GM21360 (cell line): ENCODE measurements around the gene SLC9A9.

Experiments used
- ATAC-seq: cut with Tn5 transposase; IDR thresholded peaks from one replicate; pipeline ENCODE4 v1.9.1; 2021; ENCODE audit warnings: mild to moderate bottlenecking, moderate library complexity; ENCODE audit not compliant: unreplicated experiment

The SLC9A9 gene

GRCh38 chr3:143763564-143764162 is 84.6 kb downstream of the SLC9A9 start:
- ATAC-seq: no peak

DNA sequence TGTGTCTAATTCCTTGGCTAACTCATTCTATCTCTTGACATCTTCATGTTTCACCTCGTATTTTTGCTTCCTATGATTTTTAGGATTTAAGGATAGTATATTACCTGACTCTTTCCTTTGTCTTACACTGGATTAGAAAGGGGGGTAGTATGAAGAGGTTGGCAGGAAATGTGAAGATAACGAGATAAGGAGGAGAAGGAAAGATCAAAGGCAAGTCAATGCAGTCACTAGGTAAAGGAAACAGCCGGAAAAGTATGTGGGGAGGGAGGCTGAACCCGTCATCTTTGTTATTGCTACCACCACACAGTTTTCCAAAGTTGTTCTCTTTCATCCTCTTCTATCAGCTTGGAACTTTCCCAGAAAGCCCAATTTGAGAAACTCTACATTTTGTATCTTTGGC is 90.6 kb downstream of the SLC9A9 start:
- no peak for ATAC-seq

DNA sequence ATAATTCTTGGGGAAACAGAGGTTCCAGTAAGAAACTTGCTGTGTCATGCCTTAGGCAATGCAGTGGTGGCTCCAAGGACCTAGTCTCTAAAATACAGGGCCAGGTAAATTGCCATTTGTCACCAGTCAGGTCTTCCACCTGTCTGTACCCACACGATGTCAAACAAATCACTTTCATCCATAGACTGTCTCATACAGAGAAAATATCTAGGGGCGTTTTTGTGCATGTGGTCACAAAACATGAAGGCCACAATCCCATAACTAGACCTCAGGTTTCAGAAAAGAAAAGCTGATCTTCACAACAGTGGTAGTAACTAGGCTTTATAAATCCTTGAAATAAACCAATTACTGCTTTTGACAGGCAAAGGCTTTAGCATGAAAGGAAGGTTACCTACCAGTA is 92.3 kb downstream of the SLC9A9 start:
- ATAC-seq: no peak

GRCh38 chr3:143754090-143754489 is 94.2 kb downstream of the SLC9A9 start:
- ATAC-seq: no peak

- ATAC-seq: no peak
Observed at GRCh38 chr3:143753456-143753855, 94.8 kb downstream of the SLC9A9 start.

DNA sequence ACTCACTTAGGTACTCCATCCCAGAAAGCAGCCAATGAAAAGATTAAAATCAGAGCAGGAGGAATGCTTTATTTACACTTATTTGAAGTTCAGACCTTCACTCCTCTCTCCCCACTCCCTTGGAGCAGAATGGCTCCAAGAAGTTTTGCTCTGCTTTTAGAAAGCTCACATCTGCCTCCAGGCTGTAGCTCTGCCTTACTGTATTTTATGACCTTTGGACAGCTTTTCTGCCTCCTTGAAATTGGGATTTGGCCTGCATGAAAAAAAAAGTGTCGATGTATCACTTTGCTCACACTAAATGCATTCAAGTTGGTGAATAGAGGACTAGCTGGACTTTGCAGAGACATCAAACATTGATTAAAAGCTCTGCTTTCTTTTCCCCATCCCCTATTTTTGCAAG is 95.3 kb downstream of the SLC9A9 start:
- no peak for ATAC-seq

DNA sequence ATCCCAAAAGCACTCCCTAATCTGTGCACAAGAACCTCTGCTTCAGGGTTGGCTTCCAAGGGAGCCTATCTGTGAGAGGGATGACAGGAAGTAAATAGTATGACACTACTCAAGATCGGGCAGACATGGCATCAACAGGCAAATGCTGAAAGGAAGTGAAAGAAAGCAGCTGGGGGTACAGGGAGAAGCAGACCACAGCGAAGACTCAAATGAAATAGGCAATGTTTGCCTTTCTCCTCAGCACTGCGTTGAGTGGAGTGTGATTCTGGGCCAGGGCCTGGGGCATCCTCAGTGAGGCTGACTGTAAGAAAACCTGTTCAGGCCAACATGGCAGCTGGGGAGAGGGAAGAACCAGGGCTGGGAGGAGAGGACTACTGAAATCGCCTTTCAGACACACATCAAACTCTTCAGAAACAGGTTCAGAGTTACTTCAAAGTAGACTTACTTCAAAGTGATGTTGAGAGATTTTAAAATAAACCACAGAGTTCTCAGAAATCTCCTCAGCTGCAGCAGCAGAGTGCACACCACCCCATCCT is 96.6 kb downstream of the SLC9A9 start:
- no peak for ATAC-seq

- no peak for ATAC-seq
Observed at GRCh38 chr3:143750841-143751240, 97.4 kb downstream of the SLC9A9 start.

- ATAC-seq: no peak
Observed at GRCh38 chr3:143749926-143750325, 98.3 kb downstream of the SLC9A9 start.

DNA sequence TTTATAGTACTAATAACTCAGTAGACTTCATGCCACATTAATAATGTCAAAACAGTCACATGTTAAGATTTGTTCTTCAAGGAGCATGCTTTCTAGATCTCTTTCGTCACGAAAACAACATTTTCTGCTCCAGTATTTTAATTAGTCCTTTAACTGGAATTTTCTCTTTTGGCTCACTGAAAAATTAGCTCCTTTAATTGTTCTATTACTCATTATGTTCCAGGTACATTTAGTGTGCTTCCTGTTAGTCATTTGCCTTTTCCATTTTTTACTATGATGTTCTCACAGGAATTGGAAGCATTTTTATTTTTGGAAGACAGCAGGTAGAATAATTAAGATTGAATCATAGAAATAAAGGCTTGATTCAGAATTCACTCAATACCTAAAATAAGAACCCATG is 111.2 kb downstream of the SLC9A9 start:
- ATAC-seq: no peak

- no peak for ATAC-seq
Observed at GRCh38 chr3:143736205-143736997, 111.9 kb downstream of the SLC9A9 start.

- ATAC-seq: no peak
Observed at GRCh38 chr3:143731776-143732175, 116.5 kb downstream of the SLC9A9 start.

- ATAC-seq: no peak
Observed at GRCh38 chr3:143731320-143731719, 116.9 kb downstream of the SLC9A9 start.

DNA sequence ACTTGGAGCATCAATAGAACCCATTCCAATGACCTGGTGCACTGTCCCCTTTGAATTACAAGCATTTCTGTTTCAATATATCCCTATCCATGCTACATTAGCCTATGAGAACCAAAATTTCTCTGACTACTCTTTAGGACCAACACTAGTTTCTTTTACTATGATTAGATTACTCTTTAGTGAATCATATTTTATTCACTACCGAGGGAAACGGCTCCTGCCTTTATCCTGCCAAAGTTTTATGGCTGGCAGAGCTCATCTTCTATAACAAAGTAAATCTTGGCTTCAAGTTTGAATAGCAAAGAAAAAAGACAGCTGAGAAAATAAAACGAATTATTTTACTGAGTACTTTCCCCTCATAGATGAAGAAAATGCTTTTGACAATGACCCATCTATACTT is 120.9 kb downstream of the SLC9A9 start:
- ATAC-seq: no peak

DNA sequence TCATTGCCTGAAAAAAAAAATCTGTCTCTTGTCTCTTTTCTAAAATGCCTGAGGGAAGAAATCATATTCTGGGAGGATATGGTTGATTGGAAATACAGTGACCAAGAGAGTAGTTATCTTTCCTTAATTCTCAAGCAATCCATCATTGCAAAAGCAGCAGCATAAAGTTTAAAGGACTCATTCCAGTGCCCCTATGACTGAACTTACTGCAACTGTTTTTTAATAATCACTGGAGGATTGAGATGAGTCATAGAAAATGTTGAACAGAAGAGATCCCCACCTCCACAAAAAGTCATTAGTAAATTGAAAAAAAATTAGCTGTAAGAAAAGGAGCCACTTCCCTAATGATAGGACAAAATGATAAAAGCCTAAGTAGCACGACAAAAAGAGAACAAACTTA is 121.5 kb downstream of the SLC9A9 start:
- ATAC-seq: no peak

DNA sequence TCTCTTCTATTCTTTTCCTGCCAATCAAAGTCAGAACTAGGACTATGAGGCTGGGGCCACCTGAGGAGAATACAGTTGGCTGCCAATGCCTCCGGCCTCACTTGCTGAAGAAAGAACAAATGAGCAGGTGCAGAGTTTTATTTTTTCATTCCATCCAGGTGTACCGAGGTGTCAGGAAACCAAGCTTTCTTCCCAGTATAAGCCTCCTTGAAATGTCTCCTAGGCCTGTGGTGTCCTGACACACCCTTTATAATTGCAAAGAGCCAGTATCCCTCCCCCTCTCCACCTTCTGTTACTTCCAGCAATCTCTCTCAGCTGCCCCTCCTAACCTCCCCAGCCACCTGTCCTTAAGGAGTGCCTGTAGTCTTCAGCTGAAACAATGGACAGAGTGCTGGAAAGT is 127.9 kb downstream of the SLC9A9 start:
- ATAC-seq: no peak

- no peak for ATAC-seq
Observed at GRCh38 chr3:143718463-143718862, 129.8 kb downstream of the SLC9A9 start.

- no peak for ATAC-seq
Observed at GRCh38 chr3:143716731-143717130, 131.5 kb downstream of the SLC9A9 start.

- ATAC-seq: no peak
Observed at GRCh38 chr3:143712522-143712921, 135.7 kb downstream of the SLC9A9 start.

DNA sequence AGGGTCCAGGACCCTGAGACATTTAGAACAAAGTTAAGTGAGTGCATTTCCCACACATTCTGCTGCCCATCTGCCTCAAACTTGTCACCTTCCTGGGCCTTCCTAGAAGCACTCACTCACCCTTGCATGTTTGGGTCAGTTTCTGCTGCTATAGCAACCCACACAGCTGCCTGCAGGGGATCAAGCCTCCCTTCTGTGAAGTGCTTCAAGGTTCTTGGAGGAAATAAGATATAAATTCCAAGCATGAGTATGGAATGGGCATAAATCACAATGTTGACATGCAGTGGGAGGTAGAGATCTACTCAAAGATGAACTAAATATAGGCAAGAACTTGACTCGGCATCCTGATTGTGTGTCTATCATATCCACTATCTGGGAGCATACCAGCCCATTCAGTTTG is 140.4 kb downstream of the SLC9A9 start:
- no peak for ATAC-seq

DNA sequence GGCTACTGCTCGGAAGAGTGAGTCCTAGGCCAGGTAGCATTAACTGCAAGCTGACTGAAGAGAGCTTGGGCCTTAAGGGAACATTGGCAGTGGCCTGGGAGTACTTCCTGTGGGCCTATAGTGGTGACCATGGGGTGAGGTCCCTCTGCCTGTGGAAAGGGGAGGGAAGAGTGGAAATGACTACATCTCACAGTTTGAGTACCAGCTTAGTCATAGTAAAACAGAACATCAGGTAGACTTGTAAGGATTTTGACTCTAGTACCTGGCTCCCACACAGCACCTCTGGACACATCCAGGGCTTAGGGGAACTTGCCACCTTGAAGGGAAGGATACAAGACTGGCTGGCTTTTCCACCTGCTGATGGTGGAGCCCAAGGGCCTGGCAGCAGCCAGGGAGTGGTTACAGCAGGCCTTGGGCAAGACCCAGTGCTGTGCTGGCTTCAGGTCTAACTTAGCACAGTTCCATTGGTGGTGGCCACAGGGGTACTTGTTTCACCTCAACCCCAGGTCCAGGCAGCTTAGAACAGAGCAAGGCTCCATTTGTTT is 147.8 kb downstream of the SLC9A9 start:
- ATAC-seq: no peak

GRCh38 chr3:143699424-143699823 is 148.8 kb downstream of the SLC9A9 start:
- no peak for ATAC-seq
